T-helper 1 cell (primary cell): ENCODE data around the gene PSG7.
A peak's percentile ranks its signal among the peaks of the same experiment; 100 is the strongest.
"Not testable (repeated sequence)": the region's sequence is repeated elsewhere in the genome, so short reads cannot be mapped to it uniquely, and the experiment has no call there.

Experiments used
- DNase-seq, 5 donors: peaks; one replicate each; pipeline ENCODE4 v3.0.0-alpha.2; 2012 to 2020
- total RNA-seq, 4 donors: gene quantifications; one replicate each; lab custom pipeline; 2026; lab: John Stamatoyannopoulos, UW

The PSG7 gene
- 0 reads per million in 4 donors for total RNA-seq

DNA sequence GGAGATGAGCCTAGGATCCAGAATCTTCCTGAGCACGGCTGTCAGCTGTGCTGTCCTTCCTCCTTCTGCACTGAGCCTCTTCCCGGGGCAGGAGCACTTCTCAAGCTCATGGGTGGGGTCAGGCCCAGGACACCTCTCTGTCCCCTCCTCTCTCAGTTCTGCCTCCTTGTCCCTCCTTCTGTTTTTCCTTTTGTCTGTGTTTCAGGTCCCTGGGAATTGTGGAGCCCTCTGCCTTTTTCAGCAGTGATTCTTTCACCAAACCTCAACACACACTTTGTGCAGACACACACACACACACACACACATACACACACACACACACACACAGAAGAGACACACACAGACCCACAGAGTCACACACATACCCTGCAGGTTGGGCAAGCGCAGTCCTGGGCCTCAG lies at the start of gene PSG7:
Gene PSG7 (minus strand): TSS at position 101 of the 400 bp plus-strand sequence. CDS start 131 bp downstream, outside the sequence.
- DNase-seq, result not testable (repeated sequence)

DNA sequence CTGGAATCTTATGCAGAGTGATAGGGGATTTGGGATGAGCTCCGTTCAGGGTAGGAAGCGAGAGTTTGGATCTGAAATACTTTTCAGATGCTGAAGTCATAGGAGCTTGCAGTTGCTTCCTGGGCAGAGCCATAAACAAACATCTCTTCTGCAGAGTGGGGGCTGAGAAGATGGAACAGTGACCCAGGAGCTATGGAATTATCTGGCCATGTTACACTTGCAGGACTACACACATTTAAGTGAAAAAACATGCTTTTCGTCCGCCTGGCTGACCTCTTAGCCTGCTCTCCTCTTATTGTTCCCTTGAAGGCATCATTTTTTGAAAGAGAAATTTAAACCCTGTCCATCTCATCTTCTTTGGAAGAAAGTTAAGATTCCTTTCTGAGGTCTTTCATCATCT lies 48.6 kb upstream of the PSG7 start:
- DNase-seq, result no peak

DNA sequence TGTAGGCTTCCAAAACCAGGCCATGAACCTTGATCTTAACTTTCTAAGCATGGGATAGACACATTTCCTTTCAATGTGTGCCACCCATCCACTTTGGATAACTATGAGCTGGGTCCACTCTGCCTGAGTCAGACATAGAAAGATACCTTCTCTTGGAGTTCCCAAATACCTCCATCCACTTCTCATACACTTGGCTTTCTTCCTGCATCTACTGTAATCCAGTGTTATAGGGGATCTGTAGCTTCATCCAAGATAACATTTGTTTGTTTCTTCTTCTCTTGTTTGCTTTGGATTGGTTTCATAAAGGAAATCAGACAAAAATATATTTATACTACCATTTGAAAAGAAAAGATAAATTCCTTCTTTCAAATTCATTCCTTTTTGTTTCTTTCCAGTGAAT lies 45.1 kb upstream of the PSG7 start:
- DNase-seq, result not testable (repeated sequence)

DNA sequence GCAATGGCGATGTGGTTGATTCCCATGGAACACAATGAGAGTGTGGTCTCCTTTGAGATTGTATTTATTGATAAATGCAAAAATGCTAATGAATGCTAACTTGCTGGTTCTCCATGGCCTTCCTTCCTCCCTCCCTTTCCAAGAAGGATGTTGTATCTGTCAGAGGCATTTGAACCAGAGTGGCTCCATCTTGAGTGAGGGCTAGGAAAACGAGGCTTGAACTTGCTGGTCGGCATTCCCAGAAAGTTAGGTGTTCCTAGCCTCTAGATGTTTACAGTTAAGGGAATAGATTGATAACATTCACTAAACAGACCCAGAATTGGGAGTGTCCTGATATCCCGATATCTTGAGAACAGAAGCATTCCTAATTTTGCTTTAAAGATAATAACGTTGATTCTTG lies 34.4 kb upstream of the PSG7 start:
- not testable (repeated sequence) for DNase-seq

DNA sequence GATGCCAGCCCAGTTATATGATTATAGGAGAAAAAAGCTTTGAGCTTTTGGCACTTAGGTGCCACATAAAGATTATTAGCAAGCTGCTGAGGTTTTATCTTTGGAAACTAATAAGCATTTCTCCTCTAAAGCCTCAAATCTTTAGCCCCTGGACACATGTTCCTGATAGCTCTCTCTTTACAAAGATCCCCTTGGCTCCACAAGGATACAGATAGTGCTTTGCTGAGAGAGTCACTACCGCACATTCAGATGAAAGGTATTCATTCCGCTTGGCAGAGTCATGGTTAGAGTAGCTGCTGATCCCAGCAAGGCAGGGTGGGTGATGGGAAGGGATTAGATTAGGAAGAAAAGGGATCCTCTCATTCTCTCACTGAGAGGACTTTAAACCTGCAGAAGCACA lies 28.2 kb upstream of the PSG7 start:
- no peak for DNase-seq

DNA sequence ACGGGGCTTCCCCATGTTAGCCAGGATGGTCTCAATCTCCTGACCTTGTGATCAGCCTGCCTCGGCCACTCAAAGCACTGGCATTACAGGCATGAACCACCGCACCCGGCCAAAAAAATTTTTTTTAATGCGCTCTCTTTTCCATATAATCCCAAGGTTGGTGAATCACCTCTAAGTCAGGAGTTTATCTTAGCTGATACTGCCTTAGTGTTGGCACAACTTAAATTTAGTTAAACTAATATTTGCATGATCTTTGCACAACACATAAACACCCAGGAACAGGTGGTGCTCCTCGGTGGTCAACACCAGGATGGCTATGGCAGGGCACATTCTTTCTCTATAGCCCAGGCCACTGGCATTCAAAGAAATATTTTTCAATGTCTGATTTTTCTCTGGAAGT lies 24.1 kb upstream of the PSG7 start:
- DNase-seq, result no peak

DNA sequence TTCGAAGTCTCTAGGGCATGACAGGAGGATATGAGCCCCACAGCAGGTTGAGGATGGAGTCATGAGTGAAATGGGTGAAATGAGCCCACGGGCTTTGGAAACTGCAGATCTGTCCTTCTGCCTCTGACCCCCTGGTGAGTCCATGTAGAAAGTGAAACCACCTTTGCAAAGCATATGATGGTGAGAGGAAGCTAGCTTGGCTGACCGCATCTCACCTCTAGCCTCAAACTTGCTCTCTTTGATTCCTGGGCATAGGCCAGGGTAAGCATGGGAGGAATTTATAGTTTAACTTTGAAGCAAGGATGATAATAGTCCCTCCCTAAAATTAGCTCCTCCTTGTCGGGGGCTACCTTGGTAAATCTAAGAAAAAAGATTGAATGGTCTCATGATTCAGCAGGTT lies 15.1 kb upstream of the PSG7 start:
- not testable (repeated sequence) for DNase-seq

DNA sequence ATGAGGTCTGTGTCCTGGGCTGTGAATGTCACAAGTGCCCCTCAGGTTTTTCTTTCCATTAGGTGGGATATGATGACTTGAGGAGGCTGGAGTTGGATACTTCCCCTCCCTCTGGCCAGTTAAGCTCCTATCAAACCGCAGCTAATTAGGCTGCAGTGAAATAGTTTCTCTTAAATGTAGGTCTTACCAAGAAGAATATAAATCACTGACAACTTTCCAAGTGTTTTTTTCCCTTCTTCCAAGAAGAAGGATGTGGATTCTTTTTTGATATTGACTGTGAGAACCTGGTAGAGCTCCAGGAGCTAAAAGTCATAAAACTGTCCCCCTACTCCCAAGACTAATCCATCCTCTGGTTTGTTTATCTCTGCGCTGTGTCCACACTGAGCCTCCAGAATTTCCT lies 14.5 kb upstream of the PSG7 start:
- not testable (repeated sequence) for DNase-seq

DNA sequence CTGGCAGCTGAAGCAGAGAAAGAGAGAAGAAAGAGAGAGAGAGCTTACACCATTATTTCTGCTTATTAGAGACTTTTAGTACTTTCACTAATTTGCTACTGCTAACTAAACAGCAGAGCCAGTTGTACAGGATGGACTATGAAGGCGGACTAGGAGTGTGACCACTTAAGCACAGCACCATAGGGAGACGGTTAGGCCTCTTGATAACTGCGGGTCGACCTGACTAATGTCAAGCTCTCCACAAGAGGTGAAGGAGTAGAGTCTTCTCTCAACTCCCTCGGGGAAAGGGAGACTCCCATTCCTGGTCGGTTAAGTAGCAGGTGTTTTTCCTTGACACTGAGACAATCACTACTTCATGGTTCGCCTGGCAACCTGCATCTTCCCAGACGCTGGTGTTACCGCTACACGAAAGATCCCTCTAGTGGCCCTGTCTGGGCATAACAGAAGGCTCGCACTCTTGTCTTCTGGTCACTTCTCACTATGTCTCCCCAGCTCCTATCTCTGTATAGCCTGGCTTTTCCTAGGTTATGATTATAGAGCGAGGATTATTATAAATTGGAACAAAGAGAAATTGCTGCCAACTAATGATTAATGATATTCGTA lies 5.3 kb upstream of the PSG7 start:
- no peak for DNase-seq

DNA sequence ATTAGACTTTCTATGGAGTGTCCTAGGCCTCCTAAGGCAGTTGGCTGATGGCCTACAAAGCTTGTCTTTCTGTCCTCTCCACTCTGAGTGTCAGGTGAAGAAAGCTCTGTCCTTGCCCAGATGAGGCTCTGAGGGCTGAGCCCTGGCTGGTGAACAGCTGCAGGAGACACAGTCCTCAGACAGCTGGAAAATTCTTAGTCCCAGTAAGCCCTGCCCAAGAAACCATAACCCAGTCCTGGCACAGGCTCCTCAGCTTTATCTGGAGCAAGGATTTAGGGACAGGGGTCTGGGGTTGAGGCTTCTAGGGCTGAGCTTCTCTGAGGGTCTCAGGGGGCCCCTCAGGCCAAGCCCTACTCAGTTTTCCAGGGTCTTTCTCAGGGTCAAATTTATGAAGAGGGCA lies 2.3 kb downstream of the PSG7 start:
- DNase-seq, result not testable (repeated sequence)

DNA sequence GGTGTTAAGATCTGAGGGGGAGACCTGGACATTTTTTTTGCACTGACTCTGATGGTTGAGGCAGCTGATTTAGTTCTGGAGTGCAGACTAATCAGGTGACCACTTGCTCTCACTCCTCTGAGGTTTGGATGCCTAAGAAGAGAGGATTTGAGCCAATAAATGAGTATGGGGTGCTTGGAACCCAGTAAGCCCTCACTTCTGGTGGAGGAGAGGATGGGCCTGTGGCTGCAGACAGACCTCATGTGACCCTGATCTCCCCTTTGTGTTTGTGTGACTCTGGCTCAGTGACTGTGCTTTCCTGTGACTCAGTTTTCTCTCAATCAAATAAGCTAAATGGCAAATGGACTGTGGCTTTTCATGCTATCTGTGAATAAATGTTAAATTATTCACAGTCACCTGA lies 2.8 kb downstream of the PSG7 start:
- DNase-seq, result not testable (repeated sequence)

DNA sequence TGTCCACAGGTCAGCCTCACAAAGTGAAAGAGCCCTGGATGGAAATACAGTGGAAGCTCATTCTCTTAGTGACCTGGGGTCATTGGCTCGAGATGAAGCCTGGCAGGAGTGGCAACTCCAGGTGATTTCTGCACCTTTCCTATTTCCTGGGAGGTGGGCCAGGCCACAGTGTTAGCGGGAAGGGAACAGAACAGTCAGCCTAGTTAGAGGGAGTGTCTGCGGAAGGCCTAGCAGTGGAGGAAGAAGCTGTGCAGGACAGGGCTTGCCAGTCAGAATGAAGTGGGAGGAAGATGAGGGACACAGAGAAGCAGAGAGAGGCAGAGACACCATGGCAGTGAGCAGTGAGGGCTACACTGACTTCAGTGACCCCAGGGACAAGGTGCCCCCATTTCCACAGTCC lies 3.6 kb downstream of the PSG7 start:
- not testable (repeated sequence) for DNase-seq

DNA sequence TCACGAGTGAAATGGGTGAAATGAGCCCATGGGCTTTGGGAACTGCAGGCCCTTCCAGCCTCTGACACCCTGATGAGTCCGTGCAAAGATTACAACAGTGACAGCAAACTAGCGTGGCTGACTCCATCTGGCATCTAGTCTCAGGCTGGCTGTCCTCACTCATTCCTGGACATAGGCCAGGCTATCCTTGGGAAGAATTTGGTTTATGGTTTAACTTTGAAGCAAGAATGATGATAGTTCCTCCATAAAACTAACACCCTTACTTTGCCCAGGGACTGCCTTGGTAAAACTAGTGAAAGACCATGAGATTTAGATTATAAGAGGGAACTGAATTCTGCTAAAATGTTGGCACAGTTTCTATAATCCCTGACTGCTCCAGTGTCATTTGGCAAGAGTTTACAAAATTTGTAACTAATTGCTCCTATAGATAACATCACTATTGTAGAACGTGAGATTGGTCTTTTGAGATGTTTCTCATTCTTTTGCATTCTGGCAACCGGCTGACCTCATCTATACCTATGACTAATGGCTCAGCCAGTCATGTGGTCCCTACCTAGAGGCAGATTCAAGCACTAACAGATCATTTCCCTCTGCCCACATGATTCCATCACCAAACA lies 4.4 kb downstream of the PSG7 start:
- not testable (repeated sequence) for DNase-seq

DNA sequence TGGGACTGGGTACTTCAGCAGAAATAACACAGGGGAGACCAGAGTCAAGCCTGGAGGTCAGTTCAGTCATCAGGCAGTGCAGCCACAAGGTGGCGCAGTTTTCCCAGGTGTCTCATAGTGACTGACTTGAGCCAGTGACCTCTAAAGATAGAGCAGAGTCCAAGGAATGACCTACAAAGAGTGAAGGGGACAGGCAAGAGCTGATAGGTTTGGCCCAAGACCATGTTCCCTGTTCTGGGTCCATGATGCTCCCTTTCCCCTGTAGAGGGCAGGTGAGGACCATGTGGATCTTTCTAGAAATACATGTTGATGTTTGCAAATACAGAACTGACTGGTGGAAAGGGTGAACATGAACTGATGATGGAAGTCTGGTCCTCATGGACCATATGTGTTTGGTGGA lies 6.8 kb downstream of the PSG7 start:
- not testable (repeated sequence) for DNase-seq

DNA sequence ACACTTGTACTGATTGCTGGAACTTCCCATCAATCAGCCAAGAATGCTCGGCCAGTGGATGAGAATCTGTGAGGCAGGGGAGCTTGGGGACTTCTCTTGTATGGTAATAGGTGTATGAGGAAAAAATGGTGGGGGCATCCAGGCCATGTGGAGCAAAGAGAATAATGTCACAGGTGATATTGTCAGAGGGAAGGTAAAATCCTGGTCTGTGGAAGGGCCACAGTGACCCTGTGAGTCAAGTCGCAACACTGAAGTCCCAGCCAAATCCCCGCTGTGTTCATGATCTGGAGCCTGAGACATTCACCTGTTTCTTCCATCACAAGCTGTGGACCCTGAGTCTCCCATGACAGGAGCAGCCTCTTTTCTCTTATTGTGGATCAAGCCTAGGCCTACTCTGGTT lies 8.1 kb downstream of the PSG7 start:
- no peak for DNase-seq

DNA sequence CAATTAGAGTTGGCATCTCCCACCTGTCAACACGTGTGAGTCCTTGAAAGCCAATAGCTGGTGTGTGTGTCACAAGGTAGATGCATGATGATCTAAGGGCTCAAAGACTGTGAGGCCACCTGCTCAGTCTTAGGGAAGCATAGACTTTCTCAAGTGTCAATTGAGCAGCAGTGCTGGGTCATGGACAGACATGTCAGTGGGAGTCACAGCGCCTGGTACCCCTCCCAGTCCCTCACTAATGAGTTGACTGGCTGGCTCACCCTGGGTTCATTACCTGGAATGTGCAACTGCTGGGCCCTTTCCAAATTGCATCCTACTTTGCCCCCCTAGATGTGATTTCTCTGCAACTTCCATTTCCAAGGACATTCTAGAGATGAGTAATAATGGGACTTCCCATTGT lies 10.2 kb downstream of the PSG7 start:
- no peak for DNase-seq

DNA sequence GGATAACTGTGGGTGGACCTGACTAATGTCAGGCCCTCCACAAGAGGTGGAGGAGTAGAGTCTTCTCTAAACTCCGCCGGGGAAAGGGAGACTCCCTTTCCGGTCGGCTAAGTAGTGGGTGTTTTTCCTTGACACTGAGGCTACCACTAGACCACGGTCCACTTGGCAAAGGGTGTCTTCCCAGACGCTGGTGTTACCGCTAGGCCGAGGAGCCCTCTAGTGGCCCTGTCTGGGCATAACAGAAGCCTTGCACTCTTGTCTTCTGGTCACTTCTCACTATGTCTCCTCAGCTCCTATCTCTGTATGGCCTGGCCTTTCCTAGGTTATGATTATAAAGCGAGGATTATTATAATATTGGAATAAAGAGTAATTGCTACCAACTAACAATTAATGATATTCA lies 13.9 kb downstream of the PSG7 start:
- DNase-seq, result peak in 1 of 5 donors; percentile 6

DNA sequence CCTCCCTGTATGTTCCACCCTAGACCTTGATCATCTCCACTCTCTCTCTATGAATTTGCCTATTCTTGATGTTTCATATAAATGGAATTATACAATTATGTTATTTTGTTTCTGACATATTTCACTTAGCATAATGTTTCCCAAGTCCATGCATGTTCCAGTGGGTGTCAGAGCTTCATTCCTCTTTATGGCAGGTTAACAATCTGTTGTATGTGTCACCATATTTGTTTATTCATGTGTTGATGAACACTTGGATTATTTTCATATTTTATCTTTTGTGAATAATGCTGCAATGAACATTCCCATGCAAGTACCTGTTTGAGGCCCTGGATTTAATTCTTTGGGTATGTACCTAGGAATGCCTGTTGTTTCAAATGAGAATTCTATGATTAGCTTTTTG lies 16.0 kb downstream of the PSG7 start:
- not testable (repeated sequence) for DNase-seq

DNA sequence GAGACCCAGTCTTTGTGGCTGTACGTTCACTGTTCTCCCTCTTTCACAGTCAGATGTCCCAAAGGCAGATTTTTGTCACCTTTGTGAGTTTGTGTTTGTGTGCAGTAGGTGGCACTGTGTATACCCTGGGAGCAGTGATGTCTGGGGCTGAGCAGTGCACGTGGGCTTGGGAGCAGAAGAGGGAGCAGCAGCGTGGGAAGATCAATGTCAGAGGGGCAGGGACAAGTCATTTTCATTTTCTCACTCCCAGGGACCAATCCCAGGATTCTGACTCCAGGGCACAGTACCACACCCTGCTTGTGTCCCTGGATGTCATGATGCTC lies 17.3 kb downstream of the PSG7 start:
- DNase-seq, result no peak

DNA sequence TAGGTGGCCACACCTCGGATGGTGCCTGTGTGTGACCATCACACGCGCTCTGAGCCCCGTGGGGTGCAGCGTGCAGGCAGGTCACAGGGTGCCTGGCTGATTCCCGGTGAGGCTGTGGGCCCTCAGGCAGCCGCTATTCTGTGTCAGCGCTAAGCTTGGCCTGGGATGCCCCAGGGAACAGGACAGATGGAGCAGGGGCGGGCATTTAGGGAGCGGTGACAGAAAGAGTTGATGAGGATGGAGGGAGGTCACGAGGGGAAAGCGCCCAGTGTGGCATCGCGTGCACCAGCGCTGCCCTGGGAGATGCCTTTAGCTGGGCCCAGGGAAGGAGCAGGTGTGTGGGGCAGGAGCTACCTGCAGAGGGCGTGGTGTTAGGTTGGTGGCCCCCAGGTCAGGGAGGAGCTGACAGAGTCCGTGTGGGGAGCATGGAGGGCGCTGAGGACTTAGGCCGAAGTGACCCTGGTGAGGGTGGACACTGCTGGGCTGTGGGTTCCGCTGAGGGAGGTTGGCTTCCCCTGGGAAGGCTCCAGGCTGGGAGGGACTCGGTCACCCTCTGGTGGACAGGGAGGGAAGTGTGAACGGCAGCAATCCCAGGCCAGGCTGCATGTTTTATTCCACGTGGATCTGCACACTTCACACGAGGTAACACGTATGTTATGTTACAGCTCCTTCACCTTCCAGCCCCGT lies 17.8 kb downstream of the PSG7 start:
- DNase-seq, result not testable (repeated sequence)

DNA sequence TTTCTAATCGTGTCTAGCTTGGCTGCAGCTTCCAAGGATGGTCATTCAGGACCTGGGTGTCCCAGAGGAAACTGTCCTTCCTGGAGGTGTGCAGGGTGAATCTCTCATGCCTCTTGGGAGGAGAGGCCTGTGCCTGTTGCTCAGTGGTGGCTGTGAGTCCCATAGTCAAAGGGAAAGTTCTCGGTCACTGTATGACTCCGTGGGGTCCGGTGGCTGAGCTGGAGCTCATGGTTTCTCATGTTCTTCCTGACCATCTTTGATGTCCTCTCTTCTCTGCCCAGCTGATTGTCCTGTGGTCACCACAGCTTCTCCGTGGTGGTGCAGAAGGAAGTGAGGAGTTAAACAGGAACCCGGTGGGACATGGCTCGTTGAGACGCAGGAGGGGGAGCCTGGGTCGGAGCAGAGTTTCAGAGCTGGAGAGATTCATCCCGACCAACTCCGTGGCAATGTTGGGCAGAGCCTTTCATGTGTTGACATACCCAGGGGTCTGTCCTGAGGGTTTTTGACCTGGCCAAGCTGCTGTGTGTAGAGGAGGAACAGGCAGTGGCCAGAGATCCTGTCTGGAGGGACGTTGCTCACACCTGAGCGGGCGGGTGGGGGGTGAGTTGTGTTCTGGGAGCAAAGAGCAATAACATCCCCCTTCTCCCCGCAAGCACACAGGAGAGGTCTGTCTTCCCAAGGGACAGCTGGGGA lies 18.5 kb downstream of the PSG7 start:
- DNase-seq, result not testable (repeated sequence)

DNA sequence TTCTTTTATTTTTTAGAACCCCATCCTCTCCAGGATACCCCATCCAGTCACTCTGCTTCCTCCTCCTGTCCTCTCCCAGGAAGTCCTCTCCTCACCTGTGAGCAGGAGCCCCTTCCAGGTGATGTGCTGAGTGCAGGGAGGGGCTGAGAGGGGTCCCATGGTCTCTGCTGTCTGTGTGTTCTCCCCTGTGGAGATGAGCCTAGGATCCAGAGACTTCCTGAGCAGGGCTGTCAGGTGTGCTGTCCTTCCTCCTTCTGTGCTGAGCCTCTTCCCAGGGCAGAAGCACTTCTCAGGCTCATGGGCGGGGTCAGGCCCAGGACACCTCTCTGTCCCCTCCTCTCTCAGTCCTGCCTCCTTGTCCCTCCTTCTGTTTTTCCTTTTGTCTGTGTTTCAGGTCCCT lies 19.4 kb downstream of the PSG7 start, which contains the start of gene PSG6:
Gene PSG6 (minus strand): TSS at position 261 of the 400 bp plus-strand sequence. CDS start 102 bp downstream, at position 159.
- DNase-seq, result not testable (repeated sequence)

DNA sequence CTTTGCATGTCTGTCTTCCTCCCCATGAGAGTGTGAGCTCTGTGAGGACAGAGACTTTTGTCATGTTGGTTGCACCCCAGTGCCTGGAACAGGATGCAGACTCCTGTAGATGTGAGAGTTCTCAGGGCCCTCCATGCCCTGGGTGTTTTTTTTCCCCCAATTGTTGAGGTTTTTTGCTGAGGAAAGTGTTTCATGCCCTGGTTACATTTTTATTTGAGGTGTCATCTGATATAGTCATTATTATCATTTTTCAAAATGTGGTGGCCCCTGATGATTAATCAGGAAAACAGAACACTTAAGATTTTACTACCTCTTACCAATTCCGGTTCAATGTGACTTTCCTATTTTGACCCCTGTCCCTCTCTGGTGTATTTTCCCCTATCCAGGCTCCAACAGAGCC lies 20.1 kb downstream of the PSG7 start:
- DNase-seq, result not testable (repeated sequence)
